ENCODE measurements around the gene LDLRAP1.

The LDLRAP1 gene

DNA sequence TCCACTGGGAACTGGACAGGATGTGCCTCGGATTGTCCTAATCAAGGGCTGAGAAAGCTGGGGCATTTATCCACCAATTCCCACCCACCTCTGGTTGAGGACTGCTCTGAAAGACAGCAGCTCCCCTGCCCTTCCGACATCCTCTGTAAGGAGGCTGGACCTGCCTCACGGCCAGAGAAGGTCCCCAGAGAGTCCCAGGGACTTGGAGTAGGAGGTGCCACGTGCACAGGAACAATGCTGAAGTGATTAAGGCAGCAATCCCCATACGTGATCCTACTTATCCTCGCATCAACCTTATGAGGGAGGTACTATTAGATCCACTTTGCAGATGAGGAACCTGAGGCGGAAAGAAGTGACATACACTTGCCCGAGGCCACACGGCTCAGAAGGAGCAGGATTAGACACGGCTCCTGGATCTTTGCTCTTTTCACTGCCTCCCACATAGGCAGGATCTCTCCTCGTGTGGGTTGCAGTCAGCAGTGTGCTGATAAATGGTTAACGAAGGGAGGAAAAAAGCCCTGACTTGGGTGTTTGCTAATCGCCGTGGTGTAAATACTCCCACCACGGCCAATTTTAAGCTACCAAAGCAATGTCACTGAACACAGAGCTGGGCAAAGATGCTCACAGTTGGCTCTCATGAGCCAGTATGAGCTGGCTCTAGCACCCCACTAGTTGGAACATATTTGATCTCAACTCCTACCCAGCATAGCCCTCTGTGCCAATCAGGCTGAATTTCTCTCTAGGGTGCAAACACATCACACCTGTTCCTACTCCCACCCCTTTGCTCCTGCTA lies 18.6 kb upstream of the LDLRAP1 start:
- DNase-seq = no peak

DNA sequence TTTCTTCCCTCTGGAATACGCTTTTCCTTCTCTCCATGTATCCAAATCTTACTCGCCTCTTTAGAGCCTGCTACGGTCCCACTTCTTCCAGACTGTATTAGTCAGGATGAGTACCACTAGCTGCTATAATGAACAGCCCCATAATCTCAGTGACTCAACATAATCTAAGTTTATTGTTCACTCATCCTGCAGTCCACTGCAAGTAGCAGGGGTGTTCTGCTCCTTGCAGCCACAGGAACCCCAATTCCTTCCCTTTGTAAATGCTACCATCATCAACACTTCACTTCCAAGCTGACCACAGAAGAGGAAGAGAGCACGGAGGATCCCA lies 18.1 kb upstream of the LDLRAP1 start:
- DNase-seq = no peak

DNA sequence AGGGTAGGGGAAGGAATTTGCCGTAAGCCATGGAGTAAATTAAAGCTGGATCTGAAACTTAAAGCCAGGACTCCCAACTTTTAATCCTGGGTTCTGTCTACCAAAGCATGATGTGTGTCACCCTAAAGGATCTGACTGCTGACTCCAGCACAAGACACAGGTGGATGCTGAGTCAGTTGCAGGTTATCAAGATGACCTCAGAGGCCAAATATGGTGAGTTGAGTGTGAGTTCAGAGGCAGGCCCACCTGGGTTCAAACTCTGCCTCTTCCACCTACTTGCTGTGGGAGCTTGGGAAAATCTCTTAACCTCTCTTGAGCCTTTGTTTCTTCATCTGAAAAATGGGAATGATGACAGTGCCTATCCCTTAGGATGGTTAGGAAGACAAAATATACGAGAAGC lies 16.7 kb upstream of the LDLRAP1 start:
- DNase-seq = no peak

DNA sequence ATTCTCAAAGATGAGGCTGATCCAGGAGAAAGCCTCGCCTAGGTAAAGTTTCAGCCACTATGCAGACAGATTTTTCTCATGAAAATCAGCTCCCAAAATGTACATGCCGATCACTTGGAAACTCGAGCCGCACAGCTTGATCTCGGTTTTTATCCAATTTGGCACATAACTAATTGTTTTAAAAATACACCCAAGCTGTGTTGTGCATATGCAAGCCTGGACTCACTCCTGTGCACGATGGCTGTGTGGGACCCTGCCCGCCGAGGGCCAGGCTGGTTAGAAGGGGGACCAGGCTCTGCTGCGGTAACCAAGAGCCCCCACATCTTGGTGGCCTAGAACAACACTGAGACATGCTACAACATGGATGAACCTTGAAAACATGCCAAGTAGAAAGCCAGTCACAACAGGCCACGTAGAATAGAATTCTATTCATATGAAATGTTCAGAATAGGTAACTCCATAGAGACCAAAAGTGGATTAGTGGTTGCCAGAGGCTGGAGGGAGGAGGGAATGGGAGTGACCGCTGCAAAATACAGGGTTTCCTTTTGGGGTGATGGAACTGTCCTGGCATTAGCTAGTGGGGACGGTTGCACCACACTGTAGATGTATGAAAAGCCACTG lies 16.1 kb upstream of the LDLRAP1 start:
- DNase-seq = no peak

DNA sequence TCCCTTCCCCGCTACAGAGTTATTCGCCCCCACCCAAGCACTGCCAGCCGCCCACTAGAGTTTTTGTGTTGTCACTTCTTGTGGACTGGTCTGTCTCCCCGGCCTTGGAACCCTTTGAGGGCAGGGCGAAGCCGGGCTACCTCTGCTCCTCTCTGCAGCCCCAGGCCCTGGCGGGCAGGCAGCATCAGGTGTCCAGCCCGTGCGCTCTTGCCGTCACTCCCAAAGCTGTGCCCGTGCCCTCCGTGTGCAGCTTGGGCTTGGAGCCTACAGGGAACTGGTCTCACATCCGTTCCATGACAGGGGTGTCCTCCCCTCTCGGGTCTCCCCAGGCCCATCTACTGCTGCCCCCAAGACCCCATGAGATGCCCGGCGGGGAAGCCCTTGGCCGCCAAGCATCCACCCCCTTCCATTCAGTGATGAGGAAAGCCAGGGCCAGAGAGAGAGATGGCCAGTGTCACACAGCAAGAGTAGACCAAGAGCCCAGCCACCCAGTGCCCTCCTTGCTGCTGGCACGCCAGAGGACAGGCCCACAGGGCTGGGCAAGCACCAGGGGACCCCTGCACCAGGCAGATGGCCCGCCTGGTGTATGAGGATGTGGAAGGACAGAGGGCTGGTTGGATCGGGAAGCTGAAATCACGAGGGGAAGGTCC lies 15.3 kb upstream of the LDLRAP1 start:
- DNase-seq = no peak

DNA sequence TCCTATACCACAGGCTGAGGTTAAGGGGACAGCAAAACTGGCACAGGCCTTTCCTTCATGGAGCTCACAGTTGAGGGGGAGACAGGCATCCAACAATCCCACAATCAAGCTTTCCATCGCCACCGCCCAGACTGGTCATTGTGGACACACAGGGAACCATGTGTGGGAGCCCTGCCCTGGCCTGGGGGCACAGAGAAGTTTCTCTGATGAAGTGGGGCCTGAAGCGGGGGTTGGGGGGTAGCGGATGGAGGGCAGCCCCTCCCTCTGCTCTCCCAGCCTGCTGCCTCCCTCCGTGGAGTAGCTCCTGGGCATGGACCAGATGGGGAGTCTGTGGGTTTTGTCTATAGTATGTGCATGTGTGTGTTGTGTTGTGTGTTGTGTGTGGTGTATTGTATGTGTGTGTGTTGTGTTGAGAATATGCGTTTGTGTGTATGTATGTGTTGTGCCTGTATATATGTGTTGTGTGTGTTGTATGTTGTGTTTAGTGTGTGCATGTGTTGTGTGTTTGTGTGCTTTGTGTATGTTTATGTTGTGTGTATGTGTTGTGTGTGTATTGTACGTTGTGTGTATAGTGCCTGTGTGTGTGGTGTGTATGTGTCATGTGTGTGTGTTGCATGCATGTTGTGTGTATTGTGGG lies 14.4 kb upstream of the LDLRAP1 start:
- no peak for DNase-seq

DNA sequence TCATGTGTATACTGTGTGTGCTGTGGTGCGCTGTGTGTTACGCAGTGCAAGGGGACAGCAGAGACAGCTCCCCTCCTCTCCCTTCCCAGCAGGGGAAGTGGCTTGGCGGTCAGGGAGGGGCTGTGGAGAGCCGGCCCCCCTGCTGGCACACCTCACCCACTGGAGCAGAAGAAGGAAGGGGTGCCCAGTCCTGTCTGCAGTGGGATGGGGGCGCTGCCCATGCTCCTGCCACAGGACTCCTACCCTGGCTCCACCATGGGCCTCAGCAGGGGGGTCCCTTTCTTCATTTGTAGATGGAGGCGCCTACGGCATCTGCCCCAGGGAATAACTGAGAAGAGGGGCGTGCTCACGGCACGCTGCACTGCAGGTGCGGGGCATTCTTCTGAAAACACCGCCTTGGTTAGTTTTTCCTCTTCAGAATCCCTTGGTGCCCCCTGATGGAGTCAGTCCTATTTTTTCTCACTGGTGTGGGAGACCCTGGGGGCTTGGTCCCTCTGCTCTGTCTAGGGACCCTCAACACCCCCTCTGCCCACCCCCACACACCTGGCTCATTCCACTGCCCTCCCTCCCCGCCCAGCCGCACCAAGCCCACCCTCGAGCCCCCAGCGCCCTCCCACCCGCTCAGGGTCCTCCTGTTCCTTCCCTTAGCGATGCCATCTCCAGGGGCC lies 13.8 kb upstream of the LDLRAP1 start:
- DNase-seq = no peak

DNA sequence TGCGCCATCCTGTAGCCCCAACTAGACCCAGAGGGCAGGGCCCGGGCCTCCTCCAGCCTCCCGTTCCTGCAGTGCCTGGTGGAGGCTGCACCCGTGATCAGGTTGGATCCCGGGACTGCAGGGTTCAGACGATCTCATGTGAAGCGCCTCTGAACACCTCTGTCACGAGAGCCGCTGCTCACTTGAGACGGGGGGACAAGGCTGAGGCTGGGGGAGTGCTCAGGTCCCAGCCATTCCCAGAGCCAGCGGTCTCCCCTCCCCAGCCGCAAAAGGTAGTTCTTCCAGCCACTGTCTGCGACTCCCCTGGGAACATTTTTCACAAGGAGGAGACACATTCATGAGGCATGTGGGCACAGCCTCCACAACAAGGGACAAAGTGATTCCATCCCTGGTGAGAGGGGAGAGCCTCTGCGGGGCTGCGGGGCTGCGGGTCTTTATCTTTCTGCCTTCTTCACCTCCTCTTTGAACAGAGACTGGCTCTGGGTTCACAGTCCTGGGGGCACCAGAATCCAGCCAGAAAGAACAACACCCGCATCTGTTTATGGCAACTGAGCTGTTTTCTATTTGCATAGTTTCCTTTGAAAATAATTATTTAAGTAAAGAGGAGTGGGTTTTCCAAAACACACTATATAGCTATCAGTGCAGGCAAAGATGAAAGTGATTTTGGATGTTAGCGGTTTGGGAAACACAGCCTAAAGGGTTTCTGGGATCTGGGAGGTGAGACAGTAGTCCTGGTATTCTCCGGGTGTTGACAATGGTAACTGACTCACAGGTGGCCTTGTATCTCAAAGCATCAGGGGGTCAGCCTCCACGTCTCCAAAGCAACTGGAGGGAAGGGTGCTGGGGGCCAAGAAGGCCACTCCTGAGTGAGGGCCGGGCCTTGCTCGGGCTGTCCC lies 13.0 kb upstream of the LDLRAP1 start:
- no peak for DNase-seq

DNA sequence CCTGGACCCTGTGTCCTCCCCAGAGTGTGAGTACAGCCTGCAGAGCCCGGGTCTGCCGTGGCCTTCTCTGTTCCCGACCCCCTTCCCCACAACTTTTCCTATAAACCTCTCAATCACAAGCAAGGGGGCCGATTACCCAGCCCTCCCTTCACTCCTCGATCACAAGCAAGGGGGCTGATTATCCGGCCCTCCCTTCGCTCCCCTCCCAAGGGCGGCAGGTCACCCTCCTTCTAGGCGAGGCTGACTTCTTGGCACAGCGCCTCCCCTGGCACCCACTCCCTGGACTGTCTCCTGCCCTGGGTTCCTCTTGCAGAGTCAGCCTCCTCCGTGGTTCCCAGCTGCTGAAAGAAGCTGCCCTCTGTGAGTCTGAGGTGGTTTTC lies 12.3 kb upstream of the LDLRAP1 start:
- DNase-seq = no peak

DNA sequence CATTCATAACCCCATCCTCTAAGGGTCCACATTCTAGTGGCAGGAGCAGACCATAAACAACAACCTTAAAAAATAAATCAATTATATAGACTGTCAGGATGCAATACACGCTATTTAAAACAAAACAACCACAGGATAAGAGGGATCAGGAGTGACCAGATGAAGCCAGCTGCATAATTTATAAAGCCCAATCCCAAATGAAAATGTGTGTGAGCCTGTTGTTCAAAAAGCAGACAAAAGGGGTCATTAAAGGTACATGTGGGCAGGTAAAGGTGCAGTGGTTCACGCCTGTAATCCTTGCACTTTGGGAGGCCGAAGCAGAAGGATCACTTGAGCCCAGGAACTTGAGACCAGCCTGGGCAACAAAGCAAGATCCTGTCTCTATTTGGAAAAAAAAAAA lies 10.4 kb upstream of the LDLRAP1 start:
- DNase-seq = no peak

DNA sequence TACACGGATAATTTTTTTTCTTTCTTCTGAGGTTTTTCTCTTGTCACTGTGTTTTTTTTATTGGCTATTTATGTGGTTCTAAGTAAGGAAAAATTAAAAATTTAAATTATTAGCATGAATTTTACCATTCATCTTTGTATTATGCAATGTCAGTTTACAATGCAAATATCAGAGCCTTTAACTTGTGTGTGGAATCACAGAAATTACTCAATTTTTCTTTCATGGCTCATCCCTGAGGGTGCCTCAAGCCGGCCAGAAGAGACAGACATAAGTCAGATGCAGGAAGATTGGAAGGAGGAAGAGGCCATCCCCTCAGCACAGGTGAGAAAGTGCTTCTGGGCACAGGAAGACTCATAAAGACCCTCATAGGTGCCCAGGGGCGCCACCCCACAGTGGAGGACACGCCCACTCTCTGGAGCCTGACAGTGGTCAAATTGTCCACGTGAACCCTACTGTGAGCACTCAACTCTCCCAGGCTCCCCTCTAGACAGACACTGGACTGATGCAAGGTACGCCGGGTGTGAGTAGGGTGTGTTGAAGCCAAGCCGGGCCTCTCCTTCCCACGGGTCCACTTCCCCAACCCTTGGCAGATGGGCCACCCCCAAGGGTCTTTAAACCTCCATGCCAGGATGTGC lies 9.5 kb upstream of the LDLRAP1 start:
- no peak for DNase-seq

DNA sequence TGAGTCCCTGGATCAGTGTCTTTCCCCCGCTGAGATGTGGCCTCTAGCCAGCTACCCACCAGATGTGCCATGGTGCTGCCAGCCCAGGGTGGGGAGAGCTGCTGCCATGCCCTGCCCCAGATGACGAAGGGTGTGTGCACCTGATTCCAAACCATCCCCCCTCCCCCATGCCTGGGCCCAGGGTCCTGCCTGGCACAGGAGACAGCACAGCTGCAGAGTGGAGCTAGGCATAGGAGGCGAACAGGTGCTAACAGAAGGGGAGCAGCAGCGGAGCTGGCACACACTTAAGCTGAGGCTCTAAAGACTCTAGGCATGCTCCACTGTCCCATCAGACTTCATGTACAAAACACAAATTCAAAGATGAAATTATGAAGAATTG lies 9.0 kb upstream of the LDLRAP1 start:
- DNase-seq = no peak

DNA sequence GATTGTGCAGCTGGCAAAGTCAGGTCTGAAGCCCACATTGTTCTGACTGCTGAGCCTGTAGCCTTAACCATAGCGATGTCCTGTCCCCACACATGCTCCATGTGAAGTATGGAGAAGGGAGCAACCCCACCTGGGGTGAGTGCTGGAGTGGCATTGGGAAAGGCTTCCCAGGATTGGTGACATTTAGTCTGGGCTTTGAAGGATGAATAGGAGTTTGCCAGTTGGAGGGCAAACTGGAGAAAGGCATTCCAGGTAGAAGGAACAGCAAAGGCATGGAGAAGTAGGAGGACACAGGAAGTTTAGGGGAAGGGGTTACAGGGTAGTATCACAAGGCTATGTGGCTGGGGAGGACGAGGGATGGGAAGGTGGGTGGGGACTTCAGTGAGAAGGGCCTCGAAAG lies 7.3 kb upstream of the LDLRAP1 start:
- no peak for DNase-seq

DNA sequence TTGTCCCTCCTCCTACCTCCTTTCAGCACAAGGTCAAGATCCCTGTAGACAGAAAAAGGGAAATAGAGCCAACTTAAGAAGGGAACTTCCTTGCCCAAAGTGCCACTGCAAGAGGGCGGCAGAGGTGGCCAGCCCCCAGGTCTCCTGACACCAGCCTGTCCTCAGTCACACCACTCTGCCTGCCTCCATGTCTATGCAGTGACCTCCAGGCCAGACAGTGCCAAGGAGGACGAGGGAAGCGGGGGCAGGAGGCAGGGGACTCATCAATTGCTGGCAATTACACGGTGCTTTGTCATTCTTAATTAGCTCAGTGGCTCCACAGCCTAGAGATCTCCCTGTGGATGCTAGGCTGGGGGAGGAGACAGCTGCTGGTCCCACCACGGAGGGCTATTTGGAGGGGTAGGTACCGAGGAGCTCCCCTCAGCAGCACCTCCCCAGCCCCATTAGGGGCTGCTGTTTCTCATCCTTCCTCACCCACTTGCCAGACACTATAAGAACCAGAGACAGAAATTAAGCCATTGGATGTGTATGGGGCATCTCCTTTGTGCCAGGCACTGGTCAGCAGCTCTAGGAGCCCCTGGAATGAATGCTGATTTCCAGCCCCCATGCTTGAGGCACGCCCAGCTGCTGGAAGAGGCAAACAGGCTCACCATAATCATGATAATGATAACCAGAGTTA lies 6.1 kb upstream of the LDLRAP1 start:
- no peak for DNase-seq

DNA sequence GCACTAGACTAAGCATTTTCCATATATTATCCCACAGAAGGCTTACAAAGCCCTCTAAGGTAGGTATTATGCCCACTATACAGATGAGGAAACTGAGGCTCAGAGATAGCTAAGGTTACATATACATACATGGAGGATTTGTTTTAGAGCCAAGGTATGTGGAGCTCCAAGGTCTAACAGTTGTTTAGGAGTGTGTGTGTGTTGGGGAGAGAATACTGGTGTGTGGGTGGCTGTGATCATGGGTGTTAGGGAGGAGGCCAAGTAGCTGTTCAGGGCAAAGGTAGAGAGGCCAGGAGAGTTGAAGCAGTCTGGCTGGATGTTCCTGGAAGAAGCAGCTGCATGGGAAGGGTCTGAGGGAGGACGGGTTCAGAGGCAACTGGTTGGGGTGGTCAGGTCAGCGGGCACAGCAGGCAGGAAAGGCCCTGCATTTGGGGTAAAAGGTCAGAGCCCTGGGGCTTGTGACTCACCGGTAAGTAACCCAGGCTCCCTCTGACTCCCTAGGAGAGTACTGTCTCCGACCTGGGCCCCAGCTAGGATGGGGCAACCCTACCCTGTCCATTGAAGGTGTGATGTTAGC lies 5.1 kb upstream of the LDLRAP1 start:
- no peak for DNase-seq

DNA sequence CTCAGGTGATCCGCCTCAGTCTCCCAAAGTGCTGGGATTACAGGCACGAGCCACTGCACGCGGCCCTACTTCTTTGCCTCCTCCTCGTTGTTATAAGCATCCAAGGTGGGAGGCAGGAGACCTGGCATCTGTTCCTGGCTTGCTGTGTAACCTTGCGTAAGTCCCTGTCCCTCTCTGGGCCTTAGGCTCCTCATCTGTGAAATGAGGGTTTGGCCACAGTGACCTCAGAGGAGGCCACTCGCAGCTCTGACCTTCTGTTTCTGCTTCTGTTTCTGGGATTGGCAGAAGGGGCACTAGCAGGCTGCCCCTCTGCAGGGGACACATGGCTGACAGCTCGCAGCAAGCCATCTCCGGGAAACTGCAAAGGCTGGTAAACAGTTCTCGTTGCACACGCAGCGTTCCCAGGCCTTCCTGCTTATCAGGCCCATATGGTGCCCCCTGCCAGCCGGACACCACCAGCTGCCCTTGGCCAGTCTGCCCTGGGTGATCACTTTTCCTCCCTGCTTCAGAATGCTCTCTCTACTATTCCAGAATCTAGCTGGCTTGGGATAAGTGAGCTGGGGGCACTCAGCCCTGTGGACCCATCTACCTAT lies 2.6 kb upstream of the LDLRAP1 start:
- DNase-seq = no peak

DNA sequence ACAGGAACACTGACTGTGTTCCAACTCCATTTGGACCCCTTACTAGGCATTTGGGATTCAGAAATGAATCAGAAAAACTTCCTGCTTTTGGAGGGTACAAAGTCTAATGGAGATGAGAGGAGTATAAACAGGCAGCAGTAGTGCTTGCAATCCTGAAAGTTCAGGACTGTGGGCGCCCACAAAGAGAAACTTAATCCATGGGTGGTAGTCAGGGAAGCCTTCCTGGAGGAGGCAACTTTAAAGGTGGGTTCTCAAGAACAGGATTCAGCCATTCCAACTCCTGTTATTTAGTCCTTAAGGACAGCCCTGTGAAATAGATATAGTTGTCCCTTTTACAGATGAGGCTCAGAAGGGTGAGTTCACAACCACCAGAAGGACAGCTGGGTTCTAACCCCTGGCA lies 2.0 kb upstream of the LDLRAP1 start:
- no peak for DNase-seq

DNA sequence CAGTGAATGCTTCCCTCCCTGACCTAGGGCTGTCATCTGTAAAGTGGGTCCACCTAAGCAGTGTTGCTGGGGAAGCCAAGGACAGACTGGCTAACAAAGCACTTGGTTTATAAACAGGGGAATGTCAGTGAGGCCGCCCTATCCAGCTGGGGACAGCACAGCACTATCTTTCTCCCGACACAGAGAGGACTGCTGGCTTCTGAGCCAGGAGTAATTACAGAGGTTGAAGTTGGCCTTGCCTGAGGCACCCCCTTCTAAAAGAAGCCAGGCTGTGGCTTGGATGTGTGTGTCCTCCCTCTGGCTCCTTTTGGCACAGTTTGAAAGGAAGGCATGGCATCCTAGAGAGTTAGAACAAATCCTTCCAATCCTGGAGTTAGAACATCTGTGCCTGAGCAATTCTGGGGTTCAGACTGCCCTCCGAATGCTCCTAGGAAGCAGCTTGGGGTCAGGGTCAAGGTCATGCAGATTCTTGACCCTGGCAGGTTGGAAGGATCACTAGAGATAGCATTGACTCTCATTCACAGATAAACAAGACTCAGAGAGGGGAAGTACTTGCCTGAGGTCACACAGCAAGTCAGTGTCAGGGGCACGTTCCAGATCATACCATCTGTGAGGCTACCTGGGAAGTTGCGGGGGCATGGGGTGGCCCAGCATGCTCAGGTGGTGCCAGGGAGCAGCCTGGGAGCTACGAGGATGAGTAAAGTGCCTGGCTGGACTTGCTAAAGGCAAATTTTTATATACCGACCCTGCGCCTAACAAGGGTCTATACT lies 1.3 kb upstream of the LDLRAP1 start:
- DNase-seq = no peak

DNA sequence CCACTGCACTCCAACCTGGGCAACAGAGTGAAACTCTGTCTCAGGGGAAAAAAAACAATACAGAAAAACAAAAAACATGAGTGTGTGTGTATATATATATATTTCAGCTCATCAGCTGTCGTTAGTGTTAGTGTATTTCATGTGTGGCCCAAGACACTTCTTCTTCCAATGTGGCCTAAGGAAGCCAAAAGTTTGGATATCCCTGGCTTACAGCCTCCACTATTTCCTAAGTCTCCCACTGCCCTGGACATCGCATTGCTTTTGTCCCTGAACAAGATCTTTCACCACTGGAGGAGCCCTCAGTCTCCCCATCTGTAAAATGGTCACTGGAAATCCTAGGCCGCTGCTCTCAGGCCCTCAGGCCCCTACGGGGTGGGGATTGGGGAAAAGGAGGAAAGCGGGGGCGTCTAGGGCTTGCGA lies 391 bp upstream of the LDLRAP1 start:
- DNase-seq = no peak
